T47D (cell line): Measurements from ENCODE around the gene GRIP2.

Experiments
- DNase-seq, 2 experiments: peaks; one replicate each; pipeline versions ENCODE4 v3.0.0 to v3.0.0-alpha.2; 2011 to 2012; ENCODE audit warnings: low read depth in 1 of 2, low spot score in 1 of 2
- JUND ChIP-seq: IDR thresholded peaks from 2 replicates; pipeline ENCODE4 v1.6.1; 2012; ENCODE audit warnings: low read depth
- in situ Hi-C: cut with HindIII; loops from 2 replicates; pipeline ENCODE4 v1.10.0; 2016; ENCODE audit warnings: low sequenced_read_pairs, low pct_unique_long_range_greater_than_20kb

Gene GRIP2

GRCh38 chr3:14539742-14540491, at the start of gene GRIP2:
GRIP2 (minus strand) TSS chr3:14540342; CDS start chr3:14540308, 34 bp downstream.
- no peak for TF ChIP-seq JUND
- no peak for DNase-seq
- in situ Hi-C loops, result no loop called here

GRCh38 chr3:14588425-14589112, 48.4 kb upstream of the GRIP2 start:
- in situ Hi-C loops, result no loop called here
- no peak for DNase-seq
- no peak for TF ChIP-seq JUND

- in situ Hi-C loops, result no loop called here
- no peak for DNase-seq
These were observed 47.7 kb upstream of the GRIP2 start for GRCh38 chr3:14587740-14588360.

GRCh38 chr3:14586611-14587010, 46.5 kb upstream of the GRIP2 start:
- in situ Hi-C loops, result no loop called here
- TF ChIP-seq JUND, result no peak
- DNase-seq, result no peak

More at GRCh38 chr3:14587740-14588360, 47.7 kb upstream of the GRIP2 start:
- no peak for TF ChIP-seq JUND

GRCh38 chr3:14583548-14584091, 43.5 kb upstream of the GRIP2 start:
- no peak for TF ChIP-seq JUND
- in situ Hi-C loops, result no loop called here
- no peak for DNase-seq

- in situ Hi-C loops, result no loop called here
- no peak for DNase-seq
- TF ChIP-seq JUND, result no peak
These were observed 41.9 kb upstream of the GRIP2 start for GRCh38 chr3:14582045-14582410.

GRCh38 chr3:14581334-14582044, 41.3 kb upstream of the GRIP2 start:
- TF ChIP-seq JUND, result no peak
- in situ Hi-C loops, result no loop called here
- DNase-seq, result no peak

GRCh38 chr3:14577897-14578296, 37.8 kb upstream of the GRIP2 start:
- peak in 1 of 2 experiments; percentile 32 for DNase-seq

GRCh38 chr3:14576163-14576562, 36.0 kb upstream of the GRIP2 start:
- in situ Hi-C loops, result no loop called here
- no peak for DNase-seq
- TF ChIP-seq JUND, result no peak

More at GRCh38 chr3:14577897-14578296, 37.8 kb upstream of the GRIP2 start:
- in situ Hi-C loops, result no loop called here
- TF ChIP-seq JUND, result no peak

- no peak for TF ChIP-seq JUND
- in situ Hi-C loops, result no loop called here
- no peak for DNase-seq
These were observed 34.0 kb upstream of the GRIP2 start for GRCh38 chr3:14574183-14574582.

GRCh38 chr3:14573706-14574105, 33.6 kb upstream of the GRIP2 start:
- in situ Hi-C loops, result no loop called here
- no peak for DNase-seq
- TF ChIP-seq JUND, result no peak

- DNase-seq, result no peak
- TF ChIP-seq JUND, result no peak
- in situ Hi-C loops, result no loop called here
These were observed 30.7 kb upstream of the GRIP2 start for GRCh38 chr3:14570864-14571263.
